PFSK-1 (cell line): ENCODE results near the gene XAB2.

Source experiments
- SIN3A ChIP-seq: IDR thresholded peaks from 2 replicates; pipeline ENCODE4 v1.6.1; 2012; ENCODE audit warnings: mild to moderate bottlenecking, low read length, moderate library complexity, borderline replicate concordance; ENCODE audit not compliant: insufficient read depth
- TAF1 ChIP-seq: IDR thresholded peaks from 2 replicates; pipeline ENCODE4 v1.6.1; 2012; ENCODE audit warnings: low read length, control low read depth, borderline replicate concordance; ENCODE audit not compliant: insufficient read depth

DNA sequence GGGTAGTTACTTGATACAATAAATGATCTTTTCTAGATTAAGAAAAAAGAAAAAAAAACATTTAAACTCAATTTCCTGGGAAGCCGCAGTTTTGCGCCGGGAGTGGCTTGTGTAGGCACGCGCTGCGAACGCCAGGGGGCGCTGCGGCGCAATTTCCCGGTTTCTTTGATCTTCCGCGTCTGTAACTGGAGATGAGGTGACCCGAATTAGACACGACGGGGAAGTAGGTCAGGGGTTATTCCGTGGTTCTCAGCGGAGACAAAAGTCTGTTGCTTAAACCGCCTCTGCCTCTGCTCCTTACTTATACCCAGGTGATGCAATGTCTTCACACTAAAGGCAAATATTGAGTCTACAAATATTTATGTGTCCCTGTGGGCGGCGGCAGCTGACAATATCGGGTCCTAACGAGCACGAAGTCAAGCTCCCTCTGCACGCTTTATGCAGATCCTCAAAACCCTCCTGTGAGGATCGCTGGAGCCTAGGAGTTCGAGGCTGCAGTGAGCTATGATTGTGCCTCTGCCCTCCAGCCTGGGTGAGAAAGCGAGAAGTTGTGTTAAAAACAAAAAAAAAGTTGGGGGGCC is 22.8 kb upstream of the XAB2 start:
- TF ChIP-seq TAF1 = no peak
- TF ChIP-seq SIN3A = no peak
